GM19238 (cell line): ENCODE results near the gene NCOA1.
"Not testable (repeated sequence)": the region's sequence is repeated elsewhere in the genome, so short reads cannot be mapped to it uniquely, and the experiment has no call there.

Source experiments
- DNase-seq: peaks from one replicate; pipeline ENCODE4 v3.0.0; 2011; ENCODE audit warnings: low spot score; ENCODE audit not compliant: insufficient read length

The NCOA1 gene

GRCh38 chr2:24576146-24576545 is 85.1 kb downstream of the NCOA1 start:
- DNase-seq: no peak

GRCh38 chr2:24576617-24577016 is 85.6 kb downstream of the NCOA1 start:
- DNase-seq: peak; percentile 11

GRCh38 chr2:24577481-24577880 is 86.4 kb downstream of the NCOA1 start:
- peak; percentile 7 for DNase-seq

- no peak for DNase-seq
These were observed 88.2 kb downstream of the NCOA1 start for GRCh38 chr2:24579053-24579803.

GRCh38 chr2:24580561-24580960 is 89.5 kb downstream of the NCOA1 start:
- no peak for DNase-seq

- DNase-seq: not testable (repeated sequence)
These were observed 90.9 kb downstream of the NCOA1 start for GRCh38 chr2:24581971-24582370.

- peak; percentile 9 for DNase-seq
These were observed 95.9 kb downstream of the NCOA1 start for GRCh38 chr2:24586955-24587354.

GRCh38 chr2:24588294-24588693 is 97.2 kb downstream of the NCOA1 start:
- no peak for DNase-seq

- no peak for DNase-seq
These were observed 101.5 kb downstream of the NCOA1 start for GRCh38 chr2:24592441-24593100.

- DNase-seq: no peak
These were observed 103.2 kb downstream of the NCOA1 start for GRCh38 chr2:24594283-24594682.

- DNase-seq: no peak
These were observed 106.3 kb downstream of the NCOA1 start for GRCh38 chr2:24597181-24597870.

- DNase-seq: not testable (repeated sequence)
These were observed 109.1 kb downstream of the NCOA1 start for GRCh38 chr2:24600140-24600539.

- no peak for DNase-seq
These were observed 120.6 kb downstream of the NCOA1 start for GRCh38 chr2:24611631-24612030.

- DNase-seq: peak; percentile 16
These were observed 122.2 kb downstream of the NCOA1 start for GRCh38 chr2:24613154-24613814.

- no peak for DNase-seq
These were observed 125.6 kb downstream of the NCOA1 start for GRCh38 chr2:24616616-24617015.

- no peak for DNase-seq
These were observed 126.4 kb downstream of the NCOA1 start for GRCh38 chr2:24617424-24617823.

- DNase-seq: no peak
These were observed 127.1 kb downstream of the NCOA1 start for GRCh38 chr2:24618144-24618543.

GRCh38 chr2:24618680-24619079 is 127.6 kb downstream of the NCOA1 start:
- no peak for DNase-seq

GRCh38 chr2:24620936-24621335 is 129.9 kb downstream of the NCOA1 start:
- no peak for DNase-seq

- DNase-seq: no peak
These were observed 130.9 kb downstream of the NCOA1 start for GRCh38 chr2:24621779-24622538.

- DNase-seq: no peak
These were observed 132.5 kb downstream of the NCOA1 start for GRCh38 chr2:24623535-24623934.
